Measurements from ENCODE around the gene CERS6. TPM values are rescaled to one million over a fixed set of nuclear protein-coding genes. Genes with fewer than 3 reads are reported as not detected.

The CERS6 gene
- total RNA-seq, 1 donor from 2014 or later: 30.8 TPM

DNA sequence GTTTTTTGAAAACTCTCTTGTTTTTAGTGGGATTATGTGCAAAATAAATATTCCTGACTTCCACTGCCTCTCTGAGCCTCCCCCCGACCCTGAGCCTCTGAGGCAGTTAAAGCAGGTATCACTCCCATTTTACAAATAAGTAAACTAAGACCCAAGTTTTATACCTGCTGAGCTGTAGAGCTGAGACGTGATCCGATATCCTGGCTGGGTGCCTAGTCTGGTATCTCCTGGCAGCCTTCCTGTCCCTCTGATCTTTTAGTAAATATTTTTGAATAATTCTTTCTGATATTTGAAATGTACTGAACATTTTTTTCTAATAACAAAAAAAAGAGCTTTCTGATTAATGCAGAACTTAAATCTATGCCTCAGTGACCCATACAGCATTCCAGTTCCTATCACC lies 238.1 kb downstream of the CERS6 start:
- H3K9me3 ChIP-seq (ENCODE audit: control insufficient read depth in 3 of 3, low read length in 3 of 3): no peaks in the 10 kb centered on the region
- H3K4me1 ChIP-seq (ENCODE audit: control insufficient read depth in 3 of 3, insufficient read depth in 3 of 3, low read length in 3 of 3): no peaks in the 10 kb centered on the region
- H3K9ac ChIP-seq (ENCODE audit: low read depth in 1 of 3, low read length in 3 of 3): no peak overlapping the region
- H3K27ac ChIP-seq (ENCODE audit: low read depth, low read length): no peak overlapping the region
- peaks cover 0 to 3% (median 0%) of the 10 kb centered on the region in 3 donors for H3K36me3 ChIP-seq (ENCODE audit: control insufficient read depth in 3 of 3, insufficient read depth in 3 of 3, low read length in 3 of 3)
- H3K27me3 ChIP-seq (ENCODE audit: control insufficient read depth in 3 of 3, insufficient read depth in 3 of 3, low read length in 3 of 3): no peaks in the 10 kb centered on the region
- H3K4me3 ChIP-seq (ENCODE audit: low read length in 3 of 3): no peak overlapping the region

DNA sequence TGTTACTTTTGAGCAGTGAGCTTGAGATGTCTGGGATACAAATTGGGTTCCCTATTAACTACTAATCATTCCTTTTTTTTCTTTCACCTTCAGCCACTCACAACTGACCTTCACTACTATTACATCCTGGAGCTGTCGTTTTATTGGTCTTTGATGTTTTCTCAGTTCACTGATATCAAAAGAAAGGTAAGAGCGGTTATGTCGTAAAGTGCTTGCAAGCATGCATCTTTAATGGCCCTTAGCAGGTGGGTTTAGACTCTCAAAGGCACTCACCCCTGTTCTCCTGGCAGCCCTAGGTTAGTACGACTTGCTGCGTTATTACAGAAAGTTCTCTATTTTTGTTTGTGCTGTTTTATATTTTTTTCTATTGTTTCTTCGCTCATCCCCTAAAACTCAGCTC lies 238.8 kb downstream of the CERS6 start:
- H3K36me3 ChIP-seq (ENCODE audit: control insufficient read depth in 3 of 3, insufficient read depth in 3 of 3, low read length in 3 of 3): peaks cover 0 to 3% (median 0%) of the 10 kb centered on the region in 3 donors
- no peak overlapping the region for H3K27ac ChIP-seq (ENCODE audit: low read depth, low read length)
- no peaks in the 10 kb centered on the region for H3K27me3 ChIP-seq (ENCODE audit: control insufficient read depth in 3 of 3, insufficient read depth in 3 of 3, low read length in 3 of 3)
- H3K4me3 ChIP-seq (ENCODE audit: low read length in 3 of 3): no peak overlapping the region
- no peaks in the 10 kb centered on the region for H3K9me3 ChIP-seq (ENCODE audit: control insufficient read depth in 3 of 3, low read length in 3 of 3)
- H3K9ac ChIP-seq (ENCODE audit: low read depth in 1 of 3, low read length in 3 of 3): no peak overlapping the region
- no peaks in the 10 kb centered on the region for H3K4me1 ChIP-seq (ENCODE audit: control insufficient read depth in 3 of 3, insufficient read depth in 3 of 3, low read length in 3 of 3)

DNA sequence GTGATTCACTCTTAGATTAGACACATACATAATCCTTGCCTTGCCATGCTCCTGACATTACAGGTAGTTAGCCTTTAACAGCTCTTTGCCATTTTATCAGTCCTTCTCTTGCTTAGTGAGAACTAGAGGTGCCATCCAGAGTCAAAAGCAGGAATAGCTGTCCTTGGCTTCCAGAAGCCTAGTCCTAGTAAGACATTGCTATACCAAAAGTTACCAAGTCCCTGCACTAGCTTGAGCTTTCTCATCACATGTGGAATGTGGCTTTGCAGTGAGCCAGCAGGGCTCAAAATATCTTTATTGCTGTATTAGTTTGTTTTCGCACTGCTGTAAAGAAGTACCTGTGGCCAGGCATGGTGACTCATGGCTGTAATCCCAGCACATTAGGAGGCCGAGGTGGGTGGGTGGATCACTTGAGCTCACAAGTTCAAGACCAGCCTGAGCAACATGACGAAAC lies 241.6 kb downstream of the CERS6 start:
- no peak overlapping the region for H3K27ac ChIP-seq (ENCODE audit: low read depth, low read length)
- no peaks in the 10 kb centered on the region for H3K4me1 ChIP-seq (ENCODE audit: control insufficient read depth in 3 of 3, insufficient read depth in 3 of 3, low read length in 3 of 3)
- H3K9ac ChIP-seq (ENCODE audit: low read depth in 1 of 3, low read length in 3 of 3): no peak overlapping the region

DNA sequence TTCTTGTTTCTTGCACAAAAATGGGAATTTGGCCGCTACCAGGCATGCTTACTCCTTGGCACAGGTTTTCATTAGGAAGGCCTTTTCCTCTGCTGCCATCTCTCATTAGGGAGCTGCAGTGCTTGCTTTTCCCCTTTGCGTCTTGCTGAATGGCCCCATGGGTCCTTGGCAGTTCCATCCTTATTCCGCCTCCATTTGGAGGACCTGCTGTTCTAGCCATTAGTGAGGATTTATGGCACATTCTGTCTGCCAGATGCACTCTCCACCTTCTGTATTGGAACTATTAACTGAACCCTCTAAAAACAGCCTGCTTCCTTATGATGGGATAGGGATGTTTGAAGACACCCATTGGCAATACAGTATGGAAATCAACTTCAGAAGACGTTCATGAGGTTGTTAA lies 242.9 kb downstream of the CERS6 start:
- Histone ChIP-seq H3K27ac (ENCODE audit: low read depth, low read length) (no peak overlapping the region), H3K27me3 (ENCODE audit: control insufficient read depth in 3 of 3, insufficient read depth in 3 of 3, low read length in 3 of 3) (no peaks in the 10 kb centered on the region), H3K36me3 (ENCODE audit: control insufficient read depth in 3 of 3, insufficient read depth in 3 of 3, low read length in 3 of 3) (peaks cover 0 to 3% (median 0%) of the 10 kb centered on the region in 3 donors), H3K4me3 (ENCODE audit: low read length in 3 of 3) (no peak overlapping the region), H3K4me1 (ENCODE audit: control insufficient read depth in 3 of 3, insufficient read depth in 3 of 3, low read length in 3 of 3) (no peaks in the 10 kb centered on the region), H3K9me3 (ENCODE audit: control insufficient read depth in 3 of 3, low read length in 3 of 3) (no peaks in the 10 kb centered on the region), H3K9ac (ENCODE audit: low read depth in 1 of 3, low read length in 3 of 3) (no peak overlapping the region)

More for the DNA sequence above, 241.6 kb downstream of the CERS6 start:
- Histone ChIP-seq H3K27me3 (ENCODE audit: control insufficient read depth in 3 of 3, insufficient read depth in 3 of 3, low read length in 3 of 3) (no peaks in the 10 kb centered on the region), H3K4me3 (ENCODE audit: low read length in 3 of 3) (no peak overlapping the region), H3K9me3 (ENCODE audit: control insufficient read depth in 3 of 3, low read length in 3 of 3) (no peaks in the 10 kb centered on the region), H3K36me3 (ENCODE audit: control insufficient read depth in 3 of 3, insufficient read depth in 3 of 3, low read length in 3 of 3) (peaks cover 0 to 3% (median 0%) of the 10 kb centered on the region in 3 donors)

DNA sequence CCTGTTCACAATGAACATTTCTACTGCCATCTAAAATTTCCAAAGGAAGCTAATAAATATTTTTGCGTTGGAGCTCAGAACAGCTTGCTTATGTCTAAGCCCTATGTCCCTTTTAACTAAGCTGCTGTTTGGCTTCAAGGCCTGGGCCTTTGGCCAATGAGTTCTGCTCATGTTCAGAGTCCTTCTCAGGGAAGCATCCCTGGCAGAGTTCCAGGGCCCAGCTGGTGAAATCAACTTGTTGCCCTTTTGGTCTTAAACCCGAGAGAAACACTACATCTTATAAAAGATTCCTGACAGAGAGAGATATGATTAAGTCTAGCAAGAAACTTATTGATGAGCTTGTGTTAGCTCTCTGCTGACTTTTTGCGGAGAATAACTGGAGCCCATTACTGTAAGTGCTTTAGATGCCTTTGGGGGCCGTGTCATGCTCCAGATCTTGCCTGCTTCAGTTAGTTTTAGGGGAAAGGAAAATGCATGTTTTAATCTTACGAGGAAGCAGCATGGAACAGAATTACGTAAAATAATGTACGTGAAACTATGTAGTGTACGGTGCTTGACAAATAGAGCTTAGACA lies 243.9 kb downstream of the CERS6 start:
- no peak overlapping the region for H3K9ac ChIP-seq (ENCODE audit: low read depth in 1 of 3, low read length in 3 of 3)
- peaks cover 0 to 3% (median 0%) of the 10 kb centered on the region in 3 donors for H3K36me3 ChIP-seq (ENCODE audit: control insufficient read depth in 3 of 3, insufficient read depth in 3 of 3, low read length in 3 of 3)
- H3K27me3 ChIP-seq (ENCODE audit: control insufficient read depth in 3 of 3, insufficient read depth in 3 of 3, low read length in 3 of 3): no peaks in the 10 kb centered on the region
- no peaks in the 10 kb centered on the region for H3K4me1 ChIP-seq (ENCODE audit: control insufficient read depth in 3 of 3, insufficient read depth in 3 of 3, low read length in 3 of 3)
- no peaks in the 10 kb centered on the region for H3K9me3 ChIP-seq (ENCODE audit: control insufficient read depth in 3 of 3, low read length in 3 of 3)
- no peak overlapping the region for H3K27ac ChIP-seq (ENCODE audit: low read depth, low read length)
- H3K4me3 ChIP-seq (ENCODE audit: low read length in 3 of 3): no peak overlapping the region

DNA sequence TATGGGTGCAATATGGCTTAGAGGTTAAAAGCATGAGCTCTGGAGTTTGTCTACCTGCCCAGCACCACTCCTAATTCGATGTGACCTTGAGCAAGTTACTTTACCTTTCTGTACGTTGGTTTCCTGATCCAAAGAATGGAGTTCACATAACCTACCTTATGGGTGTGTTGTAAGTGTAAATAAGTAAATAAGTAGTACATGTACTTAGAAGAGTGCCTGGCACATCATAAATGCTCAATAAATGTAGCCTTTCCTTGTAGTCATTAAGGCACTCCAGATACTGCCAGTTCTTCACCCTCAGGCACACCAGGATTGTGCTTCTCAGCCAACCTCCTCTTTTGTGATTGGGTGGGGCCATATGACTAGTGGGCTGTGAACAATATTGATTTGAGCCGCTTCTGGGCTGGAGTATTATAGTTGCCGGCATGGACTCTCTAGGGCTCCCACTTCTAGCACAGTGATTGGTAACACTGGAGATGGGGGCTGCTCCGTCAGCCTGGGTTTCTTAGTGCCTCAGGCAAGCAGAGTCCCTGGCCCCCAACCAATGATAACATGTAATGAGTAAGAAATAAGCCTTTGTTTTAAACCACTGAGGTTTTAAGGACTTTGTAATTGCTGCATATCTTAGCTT lies 244.7 kb downstream of the CERS6 start:
- H3K27ac ChIP-seq (ENCODE audit: low read depth, low read length): no peak overlapping the region
- H3K4me3 ChIP-seq (ENCODE audit: low read length in 3 of 3): no peak overlapping the region
- no peak overlapping the region for H3K9ac ChIP-seq (ENCODE audit: low read depth in 1 of 3, low read length in 3 of 3)
- H3K4me1 ChIP-seq (ENCODE audit: control insufficient read depth in 3 of 3, insufficient read depth in 3 of 3, low read length in 3 of 3): no peaks in the 10 kb centered on the region
- H3K27me3 ChIP-seq (ENCODE audit: control insufficient read depth in 3 of 3, insufficient read depth in 3 of 3, low read length in 3 of 3): no peaks in the 10 kb centered on the region
- no peaks in the 10 kb centered on the region for H3K9me3 ChIP-seq (ENCODE audit: control insufficient read depth in 3 of 3, low read length in 3 of 3)
- H3K36me3 ChIP-seq (ENCODE audit: control insufficient read depth in 3 of 3, insufficient read depth in 3 of 3, low read length in 3 of 3): peaks cover 0 to under 1% (median 0%) of the 10 kb centered on the region in 3 donors

DNA sequence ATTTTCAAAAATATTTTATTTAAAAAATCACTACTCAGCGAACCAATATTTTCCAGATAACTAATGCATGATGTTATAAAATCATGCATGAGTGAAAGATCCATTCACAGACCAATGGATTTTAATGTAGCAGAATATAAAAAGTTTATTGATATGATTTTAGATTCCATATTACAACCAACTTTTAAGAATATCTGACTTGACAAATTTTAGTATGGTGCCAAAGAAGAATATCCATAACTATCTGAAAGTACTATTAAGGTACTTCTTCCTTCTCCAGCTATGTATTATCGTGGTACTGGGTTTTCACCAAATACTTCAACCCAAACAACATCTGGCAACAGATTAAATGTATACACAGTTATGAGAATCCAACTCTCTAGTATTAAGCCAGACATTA lies 246.5 kb downstream of the CERS6 start:
- Histone ChIP-seq H3K4me3 (ENCODE audit: low read length in 3 of 3) (no peak overlapping the region), H3K9ac (ENCODE audit: low read depth in 1 of 3, low read length in 3 of 3) (no peak overlapping the region), H3K27me3 (ENCODE audit: control insufficient read depth in 3 of 3, insufficient read depth in 3 of 3, low read length in 3 of 3) (no peaks in the 10 kb centered on the region), H3K36me3 (ENCODE audit: control insufficient read depth in 3 of 3, insufficient read depth in 3 of 3, low read length in 3 of 3) (no peaks in the 10 kb centered on the region), H3K27ac (ENCODE audit: low read depth, low read length) (no peak overlapping the region), H3K4me1 (ENCODE audit: control insufficient read depth in 3 of 3, insufficient read depth in 3 of 3, low read length in 3 of 3) (no peaks in the 10 kb centered on the region), H3K9me3 (ENCODE audit: control insufficient read depth in 3 of 3, low read length in 3 of 3) (no peaks in the 10 kb centered on the region)

DNA sequence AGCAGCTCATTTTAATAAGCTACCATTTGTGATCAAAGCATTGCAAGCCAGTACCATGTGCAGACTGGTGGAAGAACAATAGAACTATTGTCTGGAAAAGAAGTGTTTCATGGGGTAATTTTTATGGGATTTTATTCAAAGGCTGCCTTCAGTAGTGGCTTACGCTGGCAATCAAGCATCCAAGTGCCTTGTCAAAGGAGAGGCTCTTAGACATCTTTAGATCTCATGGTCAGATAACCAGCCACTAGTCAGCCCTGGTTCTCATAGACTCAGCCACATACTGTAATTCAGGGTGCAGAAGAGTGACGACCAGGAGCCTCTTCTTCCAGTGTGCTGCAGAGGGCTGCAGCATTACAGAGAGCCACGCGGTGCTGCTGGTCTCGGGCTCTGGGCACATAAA lies 247.9 kb downstream of the CERS6 start:
- no peaks in the 10 kb centered on the region for H3K4me1 ChIP-seq (ENCODE audit: control insufficient read depth in 3 of 3, insufficient read depth in 3 of 3, low read length in 3 of 3)
- no peaks in the 10 kb centered on the region for H3K9me3 ChIP-seq (ENCODE audit: control insufficient read depth in 3 of 3, low read length in 3 of 3)
- H3K4me3 ChIP-seq (ENCODE audit: low read length in 3 of 3): no peak overlapping the region
- H3K9ac ChIP-seq (ENCODE audit: low read depth in 1 of 3, low read length in 3 of 3): no peak overlapping the region
- H3K27me3 ChIP-seq (ENCODE audit: control insufficient read depth in 3 of 3, insufficient read depth in 3 of 3, low read length in 3 of 3): no peaks in the 10 kb centered on the region
- no peaks in the 10 kb centered on the region for H3K36me3 ChIP-seq (ENCODE audit: control insufficient read depth in 3 of 3, insufficient read depth in 3 of 3, low read length in 3 of 3)
- H3K27ac ChIP-seq (ENCODE audit: low read depth, low read length): no peak overlapping the region

DNA sequence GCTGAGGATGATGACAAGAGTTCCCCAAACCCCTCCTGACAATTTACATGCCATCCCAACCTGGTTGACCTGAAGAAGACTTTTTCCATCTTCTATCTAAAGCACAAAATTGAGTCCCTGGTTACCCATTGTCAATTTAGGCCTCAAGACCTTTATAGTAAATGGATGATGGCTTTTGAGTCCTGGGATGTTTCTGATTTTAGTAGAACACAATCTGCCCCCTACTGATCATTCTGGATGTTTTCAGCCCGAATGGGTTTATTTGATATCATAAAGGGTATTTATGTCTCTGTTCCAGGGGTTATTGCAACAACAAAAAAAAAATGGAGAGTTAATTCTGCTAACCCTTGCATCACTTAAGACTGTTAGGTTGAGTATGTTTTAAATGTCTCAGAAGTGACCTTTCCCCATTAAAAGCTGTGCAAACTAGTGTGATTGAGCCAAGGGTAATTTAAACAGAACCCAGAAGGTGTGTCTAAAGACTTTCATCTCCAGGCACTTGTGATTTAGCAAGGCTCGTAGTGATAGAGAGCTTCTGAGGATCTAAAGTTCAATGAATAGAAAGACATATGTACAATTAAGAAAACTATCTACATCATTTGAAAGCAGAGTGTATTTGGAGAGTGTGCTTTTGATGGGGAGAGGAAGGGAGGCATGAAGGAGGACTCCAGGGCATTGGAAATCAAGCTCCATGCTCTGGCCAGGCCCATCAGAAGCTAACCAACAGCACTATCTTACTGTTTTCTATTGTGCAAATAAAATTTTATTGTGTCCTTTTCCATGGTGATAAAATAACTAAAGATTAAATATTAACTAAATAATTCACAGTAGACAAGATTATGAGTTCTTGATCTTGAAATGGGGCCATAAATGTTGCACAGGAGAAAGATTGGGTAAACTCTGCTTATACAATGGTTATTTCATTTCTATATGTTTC lies 249.7 kb downstream of the CERS6 start:
- no peak overlapping the region for H3K27ac ChIP-seq (ENCODE audit: low read depth, low read length)
- H3K4me1 ChIP-seq (ENCODE audit: control insufficient read depth in 3 of 3, insufficient read depth in 3 of 3, low read length in 3 of 3): no peaks in the 10 kb centered on the region
- no peaks in the 10 kb centered on the region for H3K9me3 ChIP-seq (ENCODE audit: control insufficient read depth in 3 of 3, low read length in 3 of 3)
- H3K27me3 ChIP-seq (ENCODE audit: control insufficient read depth in 3 of 3, insufficient read depth in 3 of 3, low read length in 3 of 3): no peaks in the 10 kb centered on the region
- H3K36me3 ChIP-seq (ENCODE audit: control insufficient read depth in 3 of 3, insufficient read depth in 3 of 3, low read length in 3 of 3): no peaks in the 10 kb centered on the region
- no peak overlapping the region for H3K4me3 ChIP-seq (ENCODE audit: low read length in 3 of 3)
- H3K9ac ChIP-seq (ENCODE audit: low read depth in 1 of 3, low read length in 3 of 3): no peak overlapping the region

DNA sequence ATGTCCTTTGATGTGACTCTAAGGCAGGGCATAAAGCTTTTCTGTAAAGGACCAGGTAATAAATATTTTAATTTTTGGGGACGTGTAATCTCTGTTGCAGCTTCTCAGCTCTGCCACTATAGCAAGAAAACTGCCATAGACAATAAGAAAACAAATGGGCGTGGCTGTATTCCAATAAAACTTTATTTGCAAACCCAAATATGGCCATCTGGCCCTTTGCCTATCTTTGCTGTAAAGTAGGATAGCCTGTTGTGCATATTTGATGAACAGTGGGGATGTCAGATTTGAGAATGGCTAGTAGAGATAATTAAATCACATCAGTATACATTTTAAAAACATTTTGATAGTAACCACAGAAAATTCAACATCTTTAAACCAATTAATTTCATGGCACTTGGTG lies 250.7 kb downstream of the CERS6 start:
- Histone ChIP-seq H3K4me3 (ENCODE audit: low read length in 3 of 3) (no peak overlapping the region), H3K27me3 (ENCODE audit: control insufficient read depth in 3 of 3, insufficient read depth in 3 of 3, low read length in 3 of 3) (no peaks in the 10 kb centered on the region), H3K4me1 (ENCODE audit: control insufficient read depth in 3 of 3, insufficient read depth in 3 of 3, low read length in 3 of 3) (no peaks in the 10 kb centered on the region), H3K9me3 (ENCODE audit: control insufficient read depth in 3 of 3, low read length in 3 of 3) (no peaks in the 10 kb centered on the region), H3K9ac (ENCODE audit: low read depth in 1 of 3, low read length in 3 of 3) (no peak overlapping the region), H3K27ac (ENCODE audit: low read depth, low read length) (no peak overlapping the region), H3K36me3 (ENCODE audit: control insufficient read depth in 3 of 3, insufficient read depth in 3 of 3, low read length in 3 of 3) (no peaks in the 10 kb centered on the region)

Measured in skeletal muscle tissue (tissue), 4 donors.